Measurements from ENCODE around the gene ARSG. TPM values are rescaled to one million over a fixed set of nuclear protein-coding genes. Genes with fewer than 3 reads are reported as not detected.
A peak's percentile ranks its signal among the peaks of the same experiment; 100 is the strongest.

Gene ARSG
- total RNA-seq (2011; cell fraction: chromatin; rRNA removed; ENCODE audit: low replicate concordance), result 5.9 and 6.9 TPM in 2 replicates
- 2.2 and 3.3 TPM in 2 replicates for total RNA-seq (2011; cell fraction: nucleolus; rRNA removed)
- total RNA-seq (2011; cell fraction: nucleoplasm; rRNA removed), result 3.2 and 7.3 TPM in 2 replicates
- total RNA-seq (2014; rRNA removed) (1.7 and 1.8 TPM in 2 replicates), total RNA-seq (2014; rRNA removed; fragmentation: Illumina TruSeq; extraction: Trizol) (2.1 and 3.1 TPM in 2 replicates), total RNA-seq (2015; rRNA removed; fragmentation: Illumina TruSeq; extraction: Trizol) (1.6 and 2.1 TPM in 2 replicates), total RNA-seq (2021) (1.1 and 1.6 TPM in 2 replicates), polyA plus RNA-seq (2011; rRNA removed) (0.64 and 1.4 TPM in 2 replicates), polyA plus RNA-seq (2014; fragmentation: Illumina TruSeq; extraction: Trizol) (3.8 and 5.6 TPM in 2 replicates), polyA plus RNA-seq (2014; fragmentation: Nextera tagmentation; extraction: Ambion mirVana) (1 to 10 TPM; 1.0 to 1.8 TPM), polyA plus RNA-seq (2014; rRNA removed) (3.7 and 3.8 TPM in 2 replicates), polyA minus RNA-seq (2011; rRNA and poly(A)+ RNA removed) (1.3 and 3.0 TPM in 2 replicates), Bru-seq, nascent RNA (percentile 35 among the genes with signal in this experiment), BruChase-seq, experiment 1, labeled RNA remaining after a 2-hour chase (percentile 33 among the genes with signal in this experiment), BruChase-seq, experiment 2, labeled RNA remaining after a 6-hour chase (percentile 30 among the genes with signal in this experiment)
- polyA plus RNA-seq (2011; cell fraction: cytosol; rRNA removed), result 1.3 and 1.8 TPM in 2 replicates
- polyA plus RNA-seq (2011; cell fraction: nucleus; rRNA removed), result 1.6 and 1.9 TPM in 2 replicates
- 1.5 and 2.5 TPM in 2 replicates for polyA plus RNA-seq (2012)
- not detected in 2 replicates for polyA minus RNA-seq (2011; cell fraction: cytosol; rRNA and poly(A)+ RNA removed)
- polyA minus RNA-seq (2011; cell fraction: nucleus; rRNA and poly(A)+ RNA removed), result 0.81 and 1.9 TPM in 2 replicates
- long read RNA-seq, experiment 1, partial matches to known transcripts, result 0 of 7 reads
- long read RNA-seq, experiment 1, other reads (novel, unspliced or antisense), result 5 of 7 reads
- long read RNA-seq, experiment 2, partial matches to known transcripts, result 0 of 1 reads
- long read RNA-seq, experiment 2, other reads (novel, unspliced or antisense), result 0 of 1 reads
- long read RNA-seq, experiment 3, partial matches to known transcripts, result 0 of 2 reads
- long read RNA-seq, experiment 3, other reads (novel, unspliced or antisense), result 1 of 2 reads

GRCh38 chr17:68290955-68291835, at the start of gene ARSG, which contains the start of gene SLC16A6:
TSS of gene ARSG (plus strand) at chr17:68291495. CDS start at chr17:68307494, 15,999 bp downstream.
TSS of gene SLC16A6 (minus strand) at chr17:68291127. CDS start at chr17:68278320, 12,807 bp downstream.
- Histone ChIP-seq H2AFZ (ENCODE audit: low read depth, low read length) (peak within 1 kb of the TSS; percentile 92), H3K79me2 (ENCODE audit: control insufficient read depth, insufficient read depth, low read length) (no peaks in the 10 kb centered on the region), H3K9me3 (replicated peaks; ENCODE audit: control insufficient read depth, insufficient read depth, low read depth, low read length) (no peaks in the 10 kb centered on the region), H3K27ac (ENCODE audit: extremely low read depth, low read depth, low read length) (peak within 1 kb of the TSS; percentile 91), H3K9ac (ENCODE audit: insufficient read depth in 1 of 2, low read depth in 2 of 2, low read length in 2 of 2) (peak within 1 kb of the TSS; percentile 85 to 96), H4K20me1 (replicated peaks; ENCODE audit: control insufficient read depth, insufficient read depth, low read length) (no peaks in the 10 kb centered on the region), H3K4me3 (peak within 1 kb of the TSS; percentile 74), H3K27me3 (ENCODE audit: control insufficient read depth in 2 of 2, insufficient read depth in 2 of 2, low read length in 2 of 2) (peaks cover under 1 to 6% of the 10 kb centered on the region in 2 experiments; a peak in 4 of 5 replicates), H3K4me1 (replicated peaks in 1 of 2; ENCODE audit: control insufficient read depth in 2 of 2, insufficient read depth in 2 of 2, low read length in 2 of 2) (peaks cover 8 to 22% of the 10 kb centered on the region in 2 experiments), H3K9me1 (ENCODE audit: control insufficient read depth, insufficient read depth, low read length) (no peaks in the 10 kb centered on the region), H3K36me3 (ENCODE audit: control insufficient read depth, insufficient read depth, low read length) (no peaks in the 10 kb centered on the region), H3K4me2 (ENCODE audit: insufficient read depth, low read length) (peak within 1 kb of the TSS; percentile 93)
- in situ Hi-C loops (cut with MboI), result no loop called here
- FAIRE-seq (peak; percentile 61), ATAC-seq (peak; percentile 85), DNase-seq (ENCODE audit: extremely low read depth in 1 of 4, low spot score in 3 of 4) (peak; percentile 84 to 90 (median 86))
- ChIA-PET CTCF (ENCODE audit: low intra/inter-chr PET ratio) (interaction anchor here (0.6 kb wide), 2 partner anchors 27 to 86 kb away, joined by 3 to 4 read pairs; no protein-coding TSS in a partner anchor), POLR2A (interaction anchor here (0.6 to 1.6 kb wide), 5 partner anchors 10 to 150 kb away, joined by 3 to 7 read pairs (median 4); no protein-coding TSS in a partner anchor)
- intact Hi-C loops (cut with micrococcal nuclease), result no loop called here
- no TSS peak for BruUV-seq (replicated peaks)
- 4% methylated on average over 22 of the region's 96 CpGs for WGBS (ENCODE audit: insufficient coverage, low coverage, missing lambda C conversion rate)
- peak; percentile 74; the same call in 1 of the 2 replicates for TF ChIP-seq ZBTB7A (IDR thresholded peaks at IDR 0.05; ENCODE audit: borderline replicate concordance, control insufficient read depth, low read depth, low read length)
- TF ChIP-seq HMGN3 (IDR thresholded peaks at IDR 0.05; ENCODE audit: borderline replicate concordance, extremely low read depth, insufficient read length, low read depth, low read length), result peak; percentile 24
- peak in 1 of 3 experiments; percentile 14 for TF ChIP-seq YY1 (IDR thresholded peaks at IDR 0.05; ENCODE audit: borderline replicate concordance in 1 of 3, control insufficient read depth in 1 of 3, extremely low read depth in 1 of 3, insufficient read depth in 3 of 3, insufficient read length in 1 of 3, insufficient replicate concordance in 2 of 3, low read depth in 1 of 3, low read length in 2 of 3)
- TF ChIP-seq L3MBTL2 (IDR thresholded peaks at IDR 0.05), result peak; percentile 59; the same call in 1 of the 2 replicates
- TF ChIP-seq GMEB1 (CRISPR knock-in tag; IDR thresholded peaks at IDR 0.05), result peak; percentile 52
- peak; percentile 82 for TF ChIP-seq VEZF1 (CRISPR knock-in tag; IDR thresholded peaks at IDR 0.05)
- TF ChIP-seq MYC (IDR thresholded peaks at IDR 0.05; ENCODE audit: low read depth, low read length), result peak; percentile 99
- TF ChIP-seq MYC (CRISPR knock-in tag; IDR thresholded peaks at IDR 0.05; ENCODE audit: borderline replicate concordance, low read depth), result no peak
- TF ChIP-seq CXXC5 (CRISPR knock-in tag; IDR thresholded peaks at IDR 0.05), result peak; percentile 80
- peak; percentile 51; the same call in 1 of the 2 replicates for TF ChIP-seq PHF8 (IDR thresholded peaks at IDR 0.05; ENCODE audit: borderline replicate concordance, low read length)
